Activated CD8-positive, alpha-beta memory T cell treated with anti-CD3 and anti-CD28 coated beads for 4 hours (primary cell): ENCODE data around the gene KCNH1.

Experiments used
- DNase-seq, 2 donors: peaks; one replicate each; pipeline ENCODE4 v3.0.0-alpha.2; 2020; ENCODE audit warnings: low read depth in 2 of 2

The KCNH1 gene

GRCh38 chr1:210800301-210800700, 333.6 kb downstream of the KCNH1 start:
- DNase-seq, result no peak

GRCh38 chr1:210797422-210797821, 336.5 kb downstream of the KCNH1 start:
- DNase-seq, result no peak

- DNase-seq, result no peak
These were observed 337.5 kb downstream of the KCNH1 start for GRCh38 chr1:210796421-210796820.

GRCh38 chr1:210794445-210794844, 339.5 kb downstream of the KCNH1 start:
- no peak for DNase-seq

GRCh38 chr1:210792250-210793102, 341.5 kb downstream of the KCNH1 start:
- DNase-seq, result no peak

- DNase-seq, result no peak
These were observed 343.8 kb downstream of the KCNH1 start for GRCh38 chr1:210790196-210790595.

GRCh38 chr1:210787800-210788199, 346.1 kb downstream of the KCNH1 start:
- DNase-seq, result no peak

- no peak for DNase-seq
These were observed 347.4 kb downstream of the KCNH1 start for GRCh38 chr1:210786546-210786945.

GRCh38 chr1:210783925-210784324, 350.0 kb downstream of the KCNH1 start:
- no peak for DNase-seq

- DNase-seq, result no peak
These were observed 352.3 kb downstream of the KCNH1 start for GRCh38 chr1:210781652-210782051.

GRCh38 chr1:210779269-210779668, 354.7 kb downstream of the KCNH1 start:
- DNase-seq, result no peak

- no peak for DNase-seq
These were observed 356.0 kb downstream of the KCNH1 start for GRCh38 chr1:210777914-210778313.

- no peak for DNase-seq
These were observed 357.2 kb downstream of the KCNH1 start for GRCh38 chr1:210776712-210777111.

GRCh38 chr1:210775289-210775688, 358.7 kb downstream of the KCNH1 start:
- DNase-seq, result no peak

GRCh38 chr1:210773450-210773849, 360.5 kb downstream of the KCNH1 start:
- no peak for DNase-seq

GRCh38 chr1:210771131-210771530, 362.8 kb downstream of the KCNH1 start:
- no peak for DNase-seq

GRCh38 chr1:210770396-210770984, 363.5 kb downstream of the KCNH1 start:
- DNase-seq, result no peak

- no peak for DNase-seq
These were observed 364.5 kb downstream of the KCNH1 start for GRCh38 chr1:210769473-210769872.

- no peak for DNase-seq
These were observed 369.4 kb downstream of the KCNH1 start for GRCh38 chr1:210764536-210764935.

GRCh38 chr1:210758761-210759160, 375.2 kb downstream of the KCNH1 start:
- DNase-seq, result no peak

GRCh38 chr1:210758261-210758660, 375.7 kb downstream of the KCNH1 start:
- no peak for DNase-seq

- no peak for DNase-seq
These were observed 376.3 kb downstream of the KCNH1 start for GRCh38 chr1:210757677-210758076.

- DNase-seq, result no peak
These were observed 377.8 kb downstream of the KCNH1 start for GRCh38 chr1:210755991-210756659.
